ENCODE results near the gene SCUBE1. TPM values are rescaled to one million over a fixed set of nuclear protein-coding genes. Genes with fewer than 3 reads are reported as not detected.
"Not testable (repeated sequence)": the region's sequence is repeated elsewhere in the genome, so short reads cannot be mapped to it uniquely, and the experiment has no call there.

SCUBE1 gene
- total RNA-seq, 1 experiment from 2014 or later: not detected

- Histone ChIP-seq H3K36me3 (no peaks in the 10 kb centered on the region), H3K9me3 (replicated peaks) (no peaks in the 10 kb centered on the region), H3K27ac (no peak overlapping the region), H3K27me3 (replicated peaks) (no peaks in the 10 kb centered on the region), H3K4me3 (no peak overlapping the region), H3K4me1 (replicated peaks) (peaks cover 22% of the 10 kb centered on the region)
- DNase-seq (ENCODE audit: low read depth in 1 of 2, low spot score in 2 of 2): no peak
Observed at GRCh38 chr22:43288807-43289420, 54.3 kb downstream of the SCUBE1 start.

DNA sequence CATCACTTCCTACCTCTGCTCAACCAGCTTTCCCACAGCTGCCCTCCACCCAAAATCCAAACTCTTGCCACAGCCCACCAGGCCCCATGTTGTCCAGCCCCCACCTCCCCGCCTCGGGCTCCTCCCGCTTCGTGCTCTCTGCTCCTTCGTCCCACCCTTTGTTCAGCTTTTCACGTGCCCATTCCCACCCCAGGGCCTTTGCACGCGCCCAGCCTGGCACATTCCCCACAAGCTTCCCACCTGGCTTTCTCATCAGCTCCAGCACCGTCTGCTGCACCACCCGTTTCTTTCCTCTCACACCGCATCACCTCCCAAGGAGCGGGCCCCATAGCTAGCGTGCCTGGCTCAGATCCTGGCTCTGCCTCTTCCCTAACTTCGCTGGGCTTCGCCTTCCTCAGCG lies 54.8 kb downstream of the SCUBE1 start:
- Histone ChIP-seq H3K4me1 (replicated peaks) (peaks cover 17% of the 10 kb centered on the region), H3K4me3 (no peak overlapping the region), H3K9me3 (replicated peaks) (no peaks in the 10 kb centered on the region), H3K27ac (no peak overlapping the region), H3K27me3 (replicated peaks) (no peaks in the 10 kb centered on the region), H3K36me3 (no peaks in the 10 kb centered on the region)
- no peak for DNase-seq (ENCODE audit: low read depth in 1 of 2, low spot score in 2 of 2)

DNA sequence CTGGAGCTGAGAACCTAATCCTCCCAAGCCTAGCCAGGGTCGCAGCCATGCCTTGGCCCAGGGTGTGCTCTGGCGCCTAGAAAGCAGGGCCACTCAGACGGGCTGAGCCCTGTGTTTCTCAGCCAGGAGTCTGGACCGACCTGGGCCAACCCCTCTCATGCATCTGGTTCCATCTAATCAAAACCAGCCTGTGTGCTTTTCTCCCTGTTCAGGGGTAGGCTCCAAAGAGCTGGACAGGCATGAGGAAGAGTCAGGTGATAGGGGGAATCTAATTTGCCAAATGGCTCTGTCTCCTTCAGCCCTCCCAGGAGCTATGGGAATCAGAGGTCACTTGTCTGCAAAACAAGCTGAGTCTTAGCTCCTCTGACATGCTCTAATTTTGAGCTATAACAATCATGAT lies 55.7 kb downstream of the SCUBE1 start:
- Histone ChIP-seq H3K9me3 (replicated peaks) (no peaks in the 10 kb centered on the region), H3K27ac (no peak overlapping the region), H3K36me3 (no peaks in the 10 kb centered on the region), H3K27me3 (replicated peaks) (no peaks in the 10 kb centered on the region), H3K4me1 (replicated peaks) (peaks cover 7% of the 10 kb centered on the region), H3K4me3 (no peak overlapping the region)
- no peak for DNase-seq (ENCODE audit: low read depth in 1 of 2, low spot score in 2 of 2)

DNA sequence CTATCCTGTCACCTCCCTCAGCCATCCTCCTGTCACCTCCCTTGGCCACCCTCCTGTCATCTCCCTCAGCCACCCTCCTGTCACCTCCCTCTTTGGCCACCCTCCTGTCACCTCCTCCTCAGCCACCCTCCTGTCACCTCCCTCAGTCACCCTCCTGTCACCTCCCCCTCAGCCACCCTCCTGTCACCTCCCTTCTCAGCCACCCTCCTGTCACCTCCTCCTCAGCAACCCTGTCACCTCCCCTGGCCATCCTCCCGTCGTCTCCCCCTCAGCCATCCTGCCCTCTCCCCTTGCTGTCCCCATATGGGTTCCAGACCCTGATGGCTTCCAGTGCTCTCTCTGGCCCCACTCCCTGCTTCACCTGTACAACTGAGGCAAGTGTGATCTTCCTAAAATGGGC lies 61.8 kb downstream of the SCUBE1 start:
- Histone ChIP-seq H3K27me3 (replicated peaks) (0 out of 2 replicates have a peak, but pooled peaks cover 3% of the 10 kb centered on the region), H3K4me3 (no peak overlapping the region), H3K27ac (no peak overlapping the region)

GRCh38 chr22:43280523-43280886 lies 62.7 kb downstream of the SCUBE1 start:
- not testable (repeated sequence) for DNase-seq (ENCODE audit: low read depth in 1 of 2, low spot score in 2 of 2); H3K27me3 ChIP-seq (replicated peaks); H3K9me3 ChIP-seq (replicated peaks); H3K4me3 ChIP-seq; H3K4me1 ChIP-seq (replicated peaks); H3K36me3 ChIP-seq; H3K27ac ChIP-seq

More for the DNA sequence above, 61.8 kb downstream of the SCUBE1 start:
- Histone ChIP-seq H3K36me3 (no peaks in the 10 kb centered on the region), H3K9me3 (replicated peaks) (no peaks in the 10 kb centered on the region), H3K4me1 (replicated peaks) (no peaks in the 10 kb centered on the region)
- no peak for DNase-seq (ENCODE audit: low read depth in 1 of 2, low spot score in 2 of 2)

DNA sequence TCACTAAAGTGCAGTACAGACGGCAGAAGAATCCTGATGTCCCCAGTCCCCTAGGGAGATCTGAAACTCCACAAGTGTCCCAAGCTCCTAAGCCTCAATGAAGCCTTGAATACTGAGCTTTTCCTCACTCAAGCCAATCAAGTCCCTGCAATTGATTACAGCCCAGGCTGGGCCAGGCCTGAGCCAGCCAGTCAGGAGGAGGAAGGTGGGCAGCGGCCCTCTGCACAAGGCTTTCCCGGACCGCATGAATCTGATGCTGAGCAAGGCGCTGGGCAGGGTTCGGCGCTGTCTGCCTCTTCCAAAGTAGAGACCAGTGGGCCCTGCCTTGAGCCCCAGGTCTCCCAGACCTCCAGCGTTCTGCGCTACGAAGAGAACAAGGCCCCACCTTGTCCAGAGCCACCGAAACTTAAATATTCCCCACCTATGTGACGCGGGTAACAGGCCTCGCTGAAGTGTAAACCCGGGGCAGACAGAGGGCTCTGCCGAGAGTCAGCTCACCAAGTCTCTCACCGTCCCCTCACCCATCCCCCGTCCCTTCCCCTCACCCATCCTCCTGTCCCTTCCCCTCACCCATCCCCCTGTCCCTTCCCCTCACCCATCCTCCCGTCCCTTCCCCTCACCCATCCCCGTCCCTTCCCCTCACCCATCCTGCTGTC lies 63.2 kb downstream of the SCUBE1 start:
- no peak overlapping the region for H3K4me3 ChIP-seq
- H3K9me3 ChIP-seq (replicated peaks): no peaks in the 10 kb centered on the region
- H3K4me1 ChIP-seq (replicated peaks): no peaks in the 10 kb centered on the region; the same call in 1 of the 2 replicates
- 0 out of 2 replicates have a peak, but pooled peaks cover 3% of the 10 kb centered on the region for H3K27me3 ChIP-seq (replicated peaks)
- H3K36me3 ChIP-seq: no peaks in the 10 kb centered on the region
- no peak overlapping the region for H3K27ac ChIP-seq
- no peak for DNase-seq (ENCODE audit: low read depth in 1 of 2, low spot score in 2 of 2)

- no peak for DNase-seq (ENCODE audit: low read depth in 1 of 2, low spot score in 2 of 2)
- Histone ChIP-seq H3K27ac (no peak overlapping the region), H3K27me3 (replicated peaks) (0 out of 2 replicates have a peak, but pooled peaks cover 3% of the 10 kb centered on the region), H3K9me3 (replicated peaks) (no peaks in the 10 kb centered on the region), H3K4me3 (no peak overlapping the region), H3K36me3 (no peaks in the 10 kb centered on the region), H3K4me1 (replicated peaks) (no peaks in the 10 kb centered on the region; the same call in 1 of the 2 replicates)
Observed at GRCh38 chr22:43277987-43278601, 65.1 kb downstream of the SCUBE1 start.

DNA sequence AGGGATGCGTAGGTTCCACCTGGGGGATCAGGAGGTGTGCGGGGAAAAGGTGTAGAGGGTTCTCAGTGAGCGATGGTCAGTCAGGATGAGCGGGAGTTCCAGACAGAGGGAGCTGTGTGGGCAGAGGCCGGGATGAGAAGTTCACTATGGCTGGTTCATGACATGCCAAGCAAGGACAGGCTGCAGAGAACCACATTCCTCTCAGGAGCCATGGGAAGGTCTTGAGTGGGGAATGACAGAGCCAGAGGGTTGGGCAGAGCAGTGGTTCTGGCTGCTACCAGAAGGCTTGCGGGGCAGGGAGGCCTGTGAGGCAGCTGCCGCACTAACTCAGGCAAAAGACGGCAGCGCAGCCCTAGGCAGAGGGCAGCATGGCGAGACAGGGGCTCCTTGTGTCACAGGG lies 66.1 kb downstream of the SCUBE1 start:
- H3K4me3 ChIP-seq: no peak overlapping the region
- no peaks in the 10 kb centered on the region; the same call in 1 of the 2 replicates for H3K4me1 ChIP-seq (replicated peaks)
- no peak overlapping the region for H3K27ac ChIP-seq
- H3K36me3 ChIP-seq: no peaks in the 10 kb centered on the region
- 0 out of 2 replicates have a peak, but pooled peaks cover 2% of the 10 kb centered on the region for H3K27me3 ChIP-seq (replicated peaks)
- no peaks in the 10 kb centered on the region for H3K9me3 ChIP-seq (replicated peaks)
- DNase-seq (ENCODE audit: low read depth in 1 of 2, low spot score in 2 of 2): no peak

DNA sequence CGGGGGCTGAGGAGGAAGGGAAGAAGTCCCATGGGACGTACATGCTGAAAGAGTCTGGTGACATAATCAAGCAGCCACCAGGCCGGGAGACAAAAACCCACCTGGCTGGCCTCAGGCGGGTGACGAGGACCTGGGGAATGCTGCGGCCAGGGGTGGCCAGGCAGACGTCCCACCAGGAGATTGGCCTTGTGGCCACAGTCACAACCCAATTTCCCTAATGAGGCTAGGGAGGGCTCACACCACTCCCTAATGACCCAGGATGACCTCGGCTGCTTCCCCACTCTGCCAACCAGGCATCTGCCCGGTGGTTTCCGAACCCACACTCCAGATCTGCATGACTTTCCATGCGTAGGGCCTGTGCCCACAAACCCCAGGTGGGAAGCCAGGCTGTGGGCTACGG lies 66.9 kb downstream of the SCUBE1 start:
- no peak for DNase-seq (ENCODE audit: low read depth in 1 of 2, low spot score in 2 of 2)
- H3K27me3 ChIP-seq (replicated peaks): no peaks in the 10 kb centered on the region
- H3K4me3 ChIP-seq: no peak overlapping the region
- no peaks in the 10 kb centered on the region for H3K36me3 ChIP-seq
- H3K27ac ChIP-seq: no peak overlapping the region
- no peaks in the 10 kb centered on the region for H3K9me3 ChIP-seq (replicated peaks)
- H3K4me1 ChIP-seq (replicated peaks): no peaks in the 10 kb centered on the region; the same call in 1 of the 2 replicates

DNA sequence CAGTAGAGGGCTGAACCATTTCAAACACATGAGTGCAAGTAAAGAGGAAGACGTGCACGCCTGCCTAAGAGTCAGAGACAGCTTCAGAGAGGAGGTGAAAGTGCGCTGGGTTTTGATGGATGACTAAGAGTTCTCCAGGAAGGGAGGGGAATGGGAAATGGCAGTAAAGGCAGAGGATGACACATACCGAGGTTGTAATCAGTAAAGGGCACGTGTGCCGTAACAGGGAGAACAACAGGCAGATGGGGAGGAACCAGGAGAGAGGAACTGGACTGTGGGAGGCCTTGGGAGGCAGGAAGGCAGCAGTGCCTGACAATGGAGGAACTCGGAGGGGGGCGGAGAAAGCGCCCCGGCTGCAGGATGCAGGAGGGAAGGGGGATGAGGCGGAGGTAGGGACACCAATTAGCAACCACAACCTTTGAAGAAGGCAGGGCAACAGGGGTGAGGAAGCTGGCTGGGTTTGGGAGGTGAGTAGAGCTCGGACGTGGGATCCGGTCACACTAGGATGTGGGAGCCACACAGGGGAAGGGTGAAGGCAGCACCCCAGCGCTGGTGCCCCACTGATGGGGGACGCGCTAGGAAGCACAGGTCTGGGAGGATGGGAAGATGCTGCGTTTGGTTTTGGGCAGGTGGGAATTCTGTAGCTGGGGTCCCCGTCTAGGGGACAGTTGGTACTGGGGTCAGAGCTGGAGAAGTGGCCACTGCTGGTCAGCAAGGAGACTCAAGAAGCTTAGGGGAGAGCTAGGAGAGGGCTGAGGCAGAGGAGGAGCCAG lies 67.4 kb downstream of the SCUBE1 start:
- H3K9me3 ChIP-seq (replicated peaks): no peaks in the 10 kb centered on the region
- no peaks in the 10 kb centered on the region for H3K36me3 ChIP-seq
- H3K4me1 ChIP-seq (replicated peaks): no peaks in the 10 kb centered on the region; the same call in 1 of the 2 replicates
- H3K27ac ChIP-seq: no peak overlapping the region
- peak in 1 of 2 experiments; percentile 30 for DNase-seq (ENCODE audit: low read depth in 1 of 2, low spot score in 2 of 2)
- no peaks in the 10 kb centered on the region for H3K27me3 ChIP-seq (replicated peaks)
- no peak overlapping the region for H3K4me3 ChIP-seq

- DNase-seq (ENCODE audit: low read depth in 1 of 2, low spot score in 2 of 2): no peak
- Histone ChIP-seq H3K4me1 (replicated peaks) (no peaks in the 10 kb centered on the region; the same call in 1 of the 2 replicates), H3K27ac (no peak overlapping the region), H3K9me3 (replicated peaks) (no peaks in the 10 kb centered on the region), H3K36me3 (no peaks in the 10 kb centered on the region), H3K27me3 (replicated peaks) (peaks cover 9% of the 10 kb centered on the region; the same call in 1 of the 2 replicates), H3K4me3 (no peak overlapping the region)
Observed at GRCh38 chr22:43274595-43275240, 68.5 kb downstream of the SCUBE1 start.

DNA sequence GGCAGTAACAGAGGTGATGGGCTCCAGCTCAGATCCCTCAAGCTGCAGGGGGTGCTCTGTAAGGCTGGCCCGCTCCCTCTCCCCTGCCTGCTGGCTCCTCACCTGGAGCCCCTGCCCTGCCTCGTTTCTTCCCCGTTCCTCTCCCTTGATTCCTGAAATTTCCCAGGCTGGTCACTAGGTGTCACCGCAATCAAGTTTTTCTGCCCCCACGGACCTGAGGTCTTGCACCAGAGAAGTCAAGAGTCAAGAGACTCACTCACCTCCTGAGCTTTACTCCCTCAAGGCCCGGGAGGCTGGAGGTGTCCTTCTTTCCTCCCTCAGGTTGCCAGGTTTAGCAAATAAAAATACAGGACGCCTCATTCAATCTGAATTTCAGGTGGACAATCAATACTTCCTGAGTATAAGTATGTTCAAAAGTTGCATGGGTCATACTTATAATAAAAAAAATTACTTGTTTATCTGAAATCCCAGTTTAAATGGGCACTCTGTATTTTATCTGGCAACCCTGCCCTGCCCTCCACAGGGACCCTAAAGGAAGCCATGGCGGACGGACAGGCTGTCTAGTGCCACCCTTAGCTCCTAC lies 69.2 kb downstream of the SCUBE1 start:
- no peak overlapping the region for H3K4me3 ChIP-seq
- no peaks in the 10 kb centered on the region for H3K36me3 ChIP-seq
- no peaks in the 10 kb centered on the region; the same call in 1 of the 2 replicates for H3K4me1 ChIP-seq (replicated peaks)
- H3K27me3 ChIP-seq (replicated peaks): peaks cover 14% of the 10 kb centered on the region; the same call in 1 of the 2 replicates
- DNase-seq (ENCODE audit: low read depth in 1 of 2, low spot score in 2 of 2): peak; percentile 46 to 58
- H3K27ac ChIP-seq: no peak overlapping the region
- H3K9me3 ChIP-seq (replicated peaks): no peaks in the 10 kb centered on the region

- H3K27me3 ChIP-seq (replicated peaks): peaks cover 14% of the 10 kb centered on the region; the same call in 1 of the 2 replicates
- no peaks in the 10 kb centered on the region for H3K36me3 ChIP-seq
- no peaks in the 10 kb centered on the region for H3K9me3 ChIP-seq (replicated peaks)
- DNase-seq (ENCODE audit: low read depth in 1 of 2, low spot score in 2 of 2): no peak
- no peak overlapping the region for H3K4me3 ChIP-seq
- H3K27ac ChIP-seq: no peak overlapping the region
- H3K4me1 ChIP-seq (replicated peaks): no peaks in the 10 kb centered on the region; the same call in 1 of the 2 replicates
Observed at GRCh38 chr22:43272869-43273318, 70.3 kb downstream of the SCUBE1 start.

Data from SJSA1 (cell line).